Measurements from ENCODE around the gene HIVEP3. TPM values are rescaled to one million over a fixed set of nuclear protein-coding genes. Genes with fewer than 3 reads are reported as not detected.

Gene HIVEP3
- total RNA-seq, 1 donor from 2014 or later, result 8.9 TPM

DNA sequence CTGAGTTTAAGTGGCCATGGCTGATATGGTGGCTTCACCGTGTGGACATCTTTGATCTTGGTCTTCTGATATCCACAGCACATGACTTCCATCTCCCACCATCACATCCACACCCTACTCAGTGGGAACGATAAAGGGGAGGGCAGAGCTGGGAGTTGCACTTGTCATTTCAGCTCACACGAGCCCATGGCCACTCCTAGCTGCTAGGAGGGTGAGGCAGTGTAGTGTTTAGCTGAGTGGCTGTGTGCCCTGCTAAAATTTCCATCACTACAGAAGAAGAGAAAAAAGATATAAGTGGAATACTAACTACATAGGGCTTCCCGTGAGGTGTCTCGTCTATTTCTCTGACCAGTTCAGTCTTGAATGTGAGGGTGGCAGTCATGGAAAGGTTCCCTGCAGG, 310.9 kb downstream of the HIVEP3 start:
- Mint-ChIP-seq H3K27me3 (ENCODE audit: low read depth, unreplicated experiment) (peaks cover 12% of the 10 kb centered on the region), H3K27ac (ENCODE audit: unreplicated experiment) (no peak overlapping the region), H3K4me3 (ENCODE audit: unreplicated experiment) (no peak overlapping the region), H3K4me1 (ENCODE audit: low read depth, unreplicated experiment) (peaks cover 7% of the 10 kb centered on the region), H3K9me3 (ENCODE audit: unreplicated experiment) (peaks cover 2% of the 10 kb centered on the region), H3K36me3 (ENCODE audit: low read depth, unreplicated experiment) (peaks cover 3% of the 10 kb centered on the region)
- Histone ChIP-seq H3K4me2 (ENCODE audit: low read length) (peak overlapping the region; percentile 56), H2AFZ (ENCODE audit: low read depth, low read length) (no peak overlapping the region), H4K20me1 (ENCODE audit: insufficient read depth, low read length) (peaks cover 6% of the 10 kb centered on the region), H3K9ac (ENCODE audit: low read length) (no peak overlapping the region), H3K9me3 (ENCODE audit: insufficient read depth, low read depth, low read length) (no peaks in the 10 kb centered on the region), H3K4me3 (ENCODE audit: insufficient read depth, low read depth, low read length) (no peak overlapping the region), H3K27ac (ENCODE audit: low read depth, low read length) (no peak overlapping the region), H3K27me3 (ENCODE audit: insufficient read depth, low read length) (no peaks in the 10 kb centered on the region), H3K79me2 (ENCODE audit: insufficient read depth, low read length) (peaks cover 28% of the 10 kb centered on the region), H3K4me1 (ENCODE audit: insufficient read depth, low read length) (peaks cover 4% of the 10 kb centered on the region), H3K36me3 (ENCODE audit: insufficient read depth, low read length) (no peaks in the 10 kb centered on the region)
- FAIRE-seq, result no peak
- no peak for TF ChIP-seq EZH2 (IDR thresholded peaks at IDR 0.05; ENCODE audit: insufficient read depth, low read length)
- TF ChIP-seq CTCF (IDR thresholded peaks at IDR 0.05; ENCODE audit: insufficient read depth, low read depth, low read length), result no peak
- DNase-seq (ENCODE audit: low read depth), result no peak

DNA sequence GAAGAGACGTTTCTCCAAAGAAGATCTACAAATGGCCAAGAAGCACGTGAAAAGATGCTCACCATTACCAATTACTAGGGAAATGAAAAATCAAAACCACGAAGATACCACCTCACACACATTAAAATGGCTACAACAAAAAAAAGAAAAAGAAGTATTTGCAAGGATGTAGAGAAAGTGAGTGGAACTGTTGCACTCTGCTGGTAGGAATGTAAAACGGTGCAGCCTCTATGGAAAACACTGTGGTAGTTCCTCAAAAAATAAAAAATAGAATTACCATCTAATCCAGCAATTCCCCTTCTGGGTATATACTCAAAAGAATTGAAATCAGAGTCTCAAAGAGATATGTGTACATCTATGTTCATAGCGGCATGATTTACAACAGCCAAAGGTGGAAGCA, 318.8 kb downstream of the HIVEP3 start:
- Mint-ChIP-seq H3K27me3 (ENCODE audit: low read depth, unreplicated experiment) (no peaks in the 10 kb centered on the region), H3K9me3 (ENCODE audit: unreplicated experiment) (no peaks in the 10 kb centered on the region), H3K4me1 (ENCODE audit: low read depth, unreplicated experiment) (peaks cover 5% of the 10 kb centered on the region), H3K36me3 (ENCODE audit: low read depth, unreplicated experiment) (peaks cover 2% of the 10 kb centered on the region), H3K4me3 (ENCODE audit: unreplicated experiment) (no peak overlapping the region), H3K27ac (ENCODE audit: unreplicated experiment) (no peak overlapping the region)
- Histone ChIP-seq H4K20me1 (ENCODE audit: insufficient read depth, low read length) (peaks cover 6% of the 10 kb centered on the region), H3K36me3 (ENCODE audit: insufficient read depth, low read length) (no peaks in the 10 kb centered on the region), H3K4me3 (ENCODE audit: insufficient read depth, low read depth, low read length) (no peak overlapping the region), H3K79me2 (ENCODE audit: insufficient read depth, low read length) (peaks cover 29% of the 10 kb centered on the region), H3K4me1 (ENCODE audit: insufficient read depth, low read length) (no peaks in the 10 kb centered on the region), H3K27ac (ENCODE audit: low read depth, low read length) (no peak overlapping the region), H3K9me3 (ENCODE audit: insufficient read depth, low read depth, low read length) (no peaks in the 10 kb centered on the region), H3K9ac (ENCODE audit: low read length) (no peak overlapping the region), H2AFZ (ENCODE audit: low read depth, low read length) (no peak overlapping the region), H3K4me2 (ENCODE audit: low read length) (no peak overlapping the region), H3K27me3 (ENCODE audit: insufficient read depth, low read length) (no peaks in the 10 kb centered on the region)
- FAIRE-seq (no peak), DNase-seq (ENCODE audit: low read depth) (no peak)
- TF ChIP-seq CTCF (IDR thresholded peaks at IDR 0.05; ENCODE audit: insufficient read depth, low read depth, low read length) (peak; percentile 64), EZH2 (IDR thresholded peaks at IDR 0.05; ENCODE audit: insufficient read depth, low read length) (no peak)

DNA sequence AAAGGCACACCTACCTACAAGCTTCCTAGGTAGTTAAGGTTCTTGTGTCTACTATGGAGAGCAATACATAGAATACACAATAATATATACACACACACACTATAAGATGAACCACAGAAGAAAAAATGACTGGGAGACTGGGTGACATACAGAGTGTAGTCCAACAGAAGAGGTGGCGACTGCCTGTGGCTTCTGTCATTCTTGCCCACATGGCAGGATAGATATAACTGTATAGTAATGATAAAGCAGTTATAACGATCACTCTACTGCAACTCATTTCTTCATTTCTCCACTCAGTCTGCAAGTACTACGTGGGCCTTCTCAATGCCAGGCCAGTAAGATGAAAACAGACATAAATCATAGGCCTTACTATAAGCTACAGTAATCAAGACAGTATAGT, 320.4 kb downstream of the HIVEP3 start:
- Histone ChIP-seq H3K4me1 (ENCODE audit: insufficient read depth, low read length) (no peaks in the 10 kb centered on the region), H3K4me3 (ENCODE audit: insufficient read depth, low read depth, low read length) (no peak overlapping the region), H4K20me1 (ENCODE audit: insufficient read depth, low read length) (peaks cover 6% of the 10 kb centered on the region), H3K9ac (ENCODE audit: low read length) (no peak overlapping the region), H3K27ac (ENCODE audit: low read depth, low read length) (no peak overlapping the region), H2AFZ (ENCODE audit: low read depth, low read length) (no peak overlapping the region), H3K4me2 (ENCODE audit: low read length) (no peak overlapping the region), H3K9me3 (ENCODE audit: insufficient read depth, low read depth, low read length) (no peaks in the 10 kb centered on the region), H3K27me3 (ENCODE audit: insufficient read depth, low read length) (no peaks in the 10 kb centered on the region), H3K79me2 (ENCODE audit: insufficient read depth, low read length) (peaks cover 22% of the 10 kb centered on the region), H3K36me3 (ENCODE audit: insufficient read depth, low read length) (no peaks in the 10 kb centered on the region)
- peaks cover 2% of the 10 kb centered on the region for H3K36me3 Mint-ChIP-seq (ENCODE audit: low read depth, unreplicated experiment)
- DNase-seq (ENCODE audit: low read depth) (no peak), FAIRE-seq (no peak)
- no peaks in the 10 kb centered on the region for H3K27me3 Mint-ChIP-seq (ENCODE audit: low read depth, unreplicated experiment)
- no peaks in the 10 kb centered on the region for H3K9me3 Mint-ChIP-seq (ENCODE audit: unreplicated experiment)
- no peak for TF ChIP-seq CTCF (IDR thresholded peaks at IDR 0.05; ENCODE audit: insufficient read depth, low read depth, low read length)
- TF ChIP-seq EZH2 (IDR thresholded peaks at IDR 0.05; ENCODE audit: insufficient read depth, low read length), result no peak
- no peak overlapping the region for H3K4me3 Mint-ChIP-seq (ENCODE audit: unreplicated experiment)
- H3K4me1 Mint-ChIP-seq (ENCODE audit: low read depth, unreplicated experiment), result peaks cover 5% of the 10 kb centered on the region
- H3K27ac Mint-ChIP-seq (ENCODE audit: unreplicated experiment), result no peak overlapping the region

Measured in astrocyte (in vitro differentiated cells and primary cell).